ENCODE data around the gene DLG1.
"Not testable (repeated sequence)": the region's sequence is repeated elsewhere in the genome, so short reads cannot be mapped to it uniquely, and the experiment has no call there.

Gene DLG1

DNA sequence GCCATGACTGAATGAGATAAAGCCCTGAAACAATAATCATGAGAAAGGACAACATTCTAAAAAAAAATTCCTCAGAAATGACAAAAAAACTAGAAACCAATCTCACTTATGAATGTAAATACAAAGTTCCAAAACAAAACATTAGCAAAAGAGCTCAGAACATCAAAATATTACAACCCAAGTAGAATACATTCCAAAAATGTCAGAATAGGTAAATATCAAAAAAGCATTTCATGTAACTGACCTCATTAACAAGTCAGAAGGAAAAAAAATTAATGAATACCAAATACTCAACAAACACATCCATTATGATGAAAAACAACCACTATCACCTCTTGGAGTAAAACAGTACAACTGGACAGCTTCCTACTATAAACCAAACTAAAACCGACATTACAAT lies 93.1 kb downstream of the DLG1 start:
- DNase-seq, result no peak

DNA sequence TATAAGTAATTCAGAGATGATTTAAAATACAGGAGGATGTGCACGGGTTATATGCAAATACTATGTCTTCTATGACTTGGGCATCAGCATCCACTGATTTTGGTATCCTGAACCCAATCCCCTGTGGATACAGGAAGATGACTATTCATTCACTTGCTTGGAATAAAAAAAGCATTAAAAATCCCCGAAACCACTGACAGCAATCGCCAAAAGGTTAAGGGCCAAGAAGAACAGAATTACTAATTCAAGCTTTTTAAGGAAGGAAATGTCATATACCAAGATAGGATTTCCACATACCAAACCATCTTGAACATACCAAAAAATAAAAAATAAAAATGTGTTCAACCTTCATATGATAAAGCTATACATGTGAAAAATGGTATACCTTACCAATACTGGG lies 93.7 kb downstream of the DLG1 start:
- DNase-seq, result no peak

DNA sequence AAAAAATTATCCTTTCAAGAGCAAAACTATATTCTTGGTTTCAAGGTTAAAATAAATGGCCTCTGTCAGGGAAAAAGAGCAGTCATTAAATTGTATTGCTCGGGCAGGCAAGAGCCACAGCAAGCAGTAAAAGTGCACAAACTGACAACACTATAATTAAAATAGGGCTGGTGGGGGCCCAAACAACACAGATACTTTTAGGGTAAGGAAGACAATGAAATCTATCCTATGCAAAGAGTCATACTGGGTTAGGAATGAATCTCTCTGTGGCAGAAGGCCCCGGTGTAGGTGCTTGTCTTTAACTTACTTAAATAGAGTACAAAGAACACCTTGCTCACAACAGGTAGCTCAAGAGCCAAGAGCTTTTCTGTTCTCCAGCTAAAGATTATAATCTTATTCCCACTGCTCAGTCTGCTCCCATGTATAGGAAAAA lies 94.7 kb downstream of the DLG1 start:
- DNase-seq, result no peak

DNA sequence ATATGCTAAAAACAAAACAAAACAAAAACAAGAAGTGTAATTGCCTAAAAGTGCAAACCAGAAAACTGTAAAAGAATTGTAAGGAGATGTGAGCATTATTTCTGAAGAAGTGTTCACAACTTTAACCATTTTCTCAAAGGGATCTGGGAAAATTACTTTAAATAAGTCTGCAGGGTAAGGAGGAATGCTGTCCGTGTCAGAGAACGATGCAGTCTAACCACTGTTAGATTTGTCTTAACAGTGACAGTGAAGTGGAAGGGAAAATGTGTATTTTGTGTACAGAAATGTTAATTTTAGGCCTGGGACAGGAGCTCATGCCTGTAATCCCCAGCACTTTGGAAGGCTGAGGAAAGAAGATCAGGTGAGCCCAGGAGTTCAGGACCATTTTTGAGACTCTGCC lies 95.7 kb downstream of the DLG1 start:
- DNase-seq, result no peak

DNA sequence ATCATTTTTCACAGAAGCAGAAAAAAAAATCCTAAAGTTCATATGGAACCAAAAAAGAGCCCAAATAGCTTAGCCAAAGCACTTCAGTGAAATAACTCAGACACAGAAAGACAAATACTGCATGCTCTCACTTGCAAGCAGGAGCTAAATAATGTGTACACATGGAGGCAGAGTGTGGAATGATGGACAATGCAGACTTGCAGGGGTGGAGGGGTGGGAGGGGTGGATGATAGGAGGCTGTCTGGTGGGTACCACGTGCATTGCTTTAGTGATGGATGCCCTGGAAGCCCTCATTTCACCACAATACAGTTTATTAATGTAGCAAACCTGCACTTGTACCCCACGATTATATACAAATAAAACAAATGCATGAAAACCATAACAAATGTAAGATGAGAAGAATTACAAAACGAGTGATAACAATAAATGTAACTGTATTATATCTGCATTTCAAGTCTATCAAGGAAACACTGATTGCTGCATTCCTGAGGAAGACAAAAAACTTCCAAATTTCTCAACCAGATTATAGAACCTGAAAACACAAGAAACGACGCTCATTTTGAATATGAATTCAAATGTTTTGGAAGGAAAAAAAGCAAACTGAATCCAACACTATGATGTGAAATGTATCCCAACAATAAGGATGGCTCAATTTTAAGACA lies 96.5 kb downstream of the DLG1 start:
- DNase-seq, result no peak

DNA sequence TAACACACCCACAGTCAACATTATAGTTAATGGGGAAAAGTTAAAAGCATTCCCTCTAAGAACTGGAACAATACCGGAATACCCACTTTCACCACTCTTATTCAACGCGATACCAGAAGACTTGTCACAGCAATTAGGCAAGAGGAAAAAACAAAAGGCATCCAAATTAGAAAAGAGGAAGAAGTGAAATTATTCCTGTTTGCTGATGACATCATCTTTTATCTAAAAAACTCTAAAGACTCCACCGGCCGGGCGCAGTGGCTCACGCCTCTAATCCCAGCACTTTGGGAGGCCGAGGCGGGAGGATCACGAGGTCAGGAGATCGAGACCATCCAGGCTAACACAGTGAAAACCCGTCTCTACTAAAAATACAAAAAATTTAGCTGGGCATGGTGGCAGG lies 97.6 kb downstream of the DLG1 start:
- not testable (repeated sequence) for DNase-seq

DNA sequence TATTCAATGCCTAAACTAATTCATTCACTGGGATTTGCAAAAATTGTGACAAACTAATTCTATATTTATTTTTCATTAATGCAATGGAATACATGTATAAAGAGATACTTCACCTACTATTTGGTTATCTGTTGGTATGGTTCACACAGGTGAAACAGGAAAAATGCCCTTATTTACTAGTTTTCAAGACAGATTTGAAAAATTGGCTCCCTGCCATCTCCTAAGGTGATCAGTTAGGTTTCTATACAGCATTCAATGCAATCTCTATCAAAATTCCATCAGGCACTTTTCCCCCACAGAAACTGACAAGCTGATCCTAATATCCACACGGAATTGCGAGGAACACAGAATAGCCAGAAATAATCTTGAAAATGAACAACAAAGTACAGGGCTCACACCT lies 101.1 kb downstream of the DLG1 start:
- DNase-seq, result no peak

DNA sequence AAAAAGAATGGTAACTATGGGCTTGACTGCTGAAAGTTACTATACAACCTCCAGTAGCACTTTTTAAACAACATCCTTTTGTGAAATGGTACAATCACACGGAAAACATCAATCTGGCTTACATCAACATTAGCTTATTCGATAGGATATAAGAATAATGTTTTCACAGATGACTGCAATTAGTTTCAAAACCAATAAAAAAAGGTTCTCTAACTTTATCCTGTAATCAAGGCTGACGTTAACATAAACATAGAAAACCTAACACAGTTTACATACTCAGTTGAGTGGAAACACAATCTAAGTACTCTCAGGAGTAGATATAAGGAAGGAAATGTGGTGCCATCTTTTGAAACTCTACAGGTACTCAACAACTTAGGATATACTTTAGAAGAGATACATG lies 102.2 kb downstream of the DLG1 start:
- no peak for DNase-seq

DNA sequence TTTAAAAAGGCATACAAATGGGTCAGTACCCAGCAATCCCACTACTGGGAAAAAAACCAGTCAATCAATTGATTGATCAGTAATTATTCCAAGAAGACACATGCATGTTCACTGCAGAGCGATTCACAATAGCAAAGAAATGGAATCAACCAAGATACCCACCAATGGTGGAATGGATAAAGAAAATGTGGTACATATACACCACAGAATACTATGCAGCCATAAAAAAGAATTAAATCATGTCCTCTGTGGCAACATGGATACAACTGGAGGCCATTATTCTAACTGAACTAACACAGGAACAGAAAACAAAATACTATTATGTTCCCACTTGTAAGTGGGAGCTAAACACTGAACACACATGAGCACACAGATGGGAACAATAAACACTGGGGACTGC lies 103.1 kb downstream of the DLG1 start:
- DNase-seq, result no peak

DNA sequence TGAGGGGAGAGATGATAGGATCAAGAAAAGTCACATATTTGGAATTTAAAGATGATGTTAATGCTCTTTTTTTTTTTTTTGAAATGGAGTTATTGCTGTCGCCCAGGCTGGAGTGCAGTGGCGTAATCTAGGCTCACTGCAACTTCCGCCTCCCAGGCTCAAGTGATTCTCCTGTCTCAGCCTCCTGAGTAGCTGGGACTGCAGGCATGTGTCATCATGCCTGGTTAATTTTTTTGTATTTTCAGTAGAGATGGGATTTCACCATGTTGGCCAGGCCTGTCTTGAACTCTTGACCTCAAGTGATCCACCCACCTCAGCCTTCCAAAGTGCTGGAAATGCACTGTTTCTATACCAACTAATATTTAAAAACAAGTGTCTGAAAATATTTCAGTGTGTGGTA lies 104.7 kb downstream of the DLG1 start:
- DNase-seq, result not testable (repeated sequence)

DNA sequence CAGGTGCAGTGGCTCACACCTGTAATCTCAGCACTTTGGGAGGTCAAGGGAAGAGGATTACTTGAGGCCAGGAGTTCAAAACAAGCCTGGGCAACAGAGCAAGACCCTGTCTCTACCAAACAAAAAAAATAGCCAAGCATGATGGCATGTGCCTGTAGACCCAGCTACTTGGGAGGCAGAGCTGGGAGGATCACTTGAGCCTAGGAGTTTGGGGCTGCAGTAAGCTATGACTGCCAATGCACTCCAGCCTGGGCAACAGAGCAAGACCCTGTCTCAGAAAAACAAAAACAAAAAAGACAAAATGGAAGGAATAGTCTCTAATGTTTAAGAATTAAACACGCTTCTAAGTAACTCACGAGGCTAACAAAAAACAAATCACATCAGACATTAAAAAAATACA lies 106.5 kb downstream of the DLG1 start:
- DNase-seq, result no peak

DNA sequence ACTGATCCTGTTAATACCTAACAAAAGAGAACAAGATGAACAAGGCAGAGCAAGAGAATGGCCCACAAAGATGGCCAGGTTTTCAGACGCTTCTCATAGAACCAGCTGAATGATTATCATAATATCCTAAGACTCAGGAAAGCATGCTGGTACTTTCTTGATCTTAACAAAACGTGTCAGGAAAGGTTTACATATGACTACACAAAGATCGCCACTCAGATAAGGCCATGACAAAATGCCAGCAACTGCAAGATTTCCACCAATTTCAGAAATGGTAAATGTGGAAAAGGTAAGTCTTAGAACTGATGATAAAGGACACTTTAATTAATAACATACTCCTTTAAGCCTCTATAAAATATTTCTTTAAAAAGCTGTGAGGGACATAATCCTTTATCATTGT lies 108.8 kb downstream of the DLG1 start:
- DNase-seq, result no peak

DNA sequence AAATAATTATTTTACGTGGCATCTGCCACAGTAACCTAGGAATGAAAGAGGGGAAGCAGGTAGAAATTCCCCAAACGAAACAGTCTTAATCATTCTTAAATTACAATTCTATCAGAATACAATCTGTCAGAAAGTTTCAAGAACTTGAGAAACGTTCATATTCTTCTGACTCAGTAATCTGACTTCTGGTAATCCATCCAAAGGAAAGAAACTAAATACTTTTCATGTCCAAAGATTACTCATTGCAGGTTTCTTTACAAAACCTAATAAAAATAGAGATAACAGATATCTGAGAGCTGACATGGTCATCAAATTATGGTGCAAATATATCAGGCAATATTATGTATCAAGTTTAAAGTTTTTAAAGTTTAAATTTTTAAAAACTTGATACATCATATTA lies 109.4 kb downstream of the DLG1 start:
- no peak for DNase-seq

DNA sequence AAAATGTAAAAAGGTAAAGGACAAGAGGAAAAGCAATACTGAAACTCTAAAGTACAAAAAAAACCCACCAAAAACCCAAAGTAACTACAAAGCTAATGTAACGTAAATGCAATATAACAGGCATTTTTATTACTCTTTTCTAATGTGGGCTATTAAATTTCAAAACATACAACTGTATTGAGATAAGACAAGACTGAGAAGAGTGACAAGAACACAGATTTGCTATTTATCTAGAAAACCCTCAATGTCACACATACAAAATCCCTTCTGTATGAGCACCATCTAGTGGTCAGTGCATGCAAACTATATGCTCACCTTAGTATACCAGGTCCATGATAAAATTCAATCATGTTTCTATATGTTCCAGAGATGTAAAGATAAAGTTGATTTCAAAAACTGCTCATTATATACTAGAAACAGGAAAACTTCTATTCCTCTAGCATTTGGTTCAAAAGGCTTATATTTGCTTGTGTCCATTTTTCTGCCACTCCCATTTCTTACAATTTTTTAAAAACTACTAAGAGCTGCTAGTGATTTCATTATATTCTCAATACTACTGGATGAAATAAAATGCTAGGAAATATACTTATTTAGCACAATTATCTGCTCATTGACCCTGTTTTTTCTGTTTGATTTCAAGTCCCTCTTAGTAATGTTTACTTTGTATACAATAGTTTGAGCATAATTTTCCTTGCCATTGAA lies 111.4 kb downstream of the DLG1 start:
- no peak for DNase-seq

DNA sequence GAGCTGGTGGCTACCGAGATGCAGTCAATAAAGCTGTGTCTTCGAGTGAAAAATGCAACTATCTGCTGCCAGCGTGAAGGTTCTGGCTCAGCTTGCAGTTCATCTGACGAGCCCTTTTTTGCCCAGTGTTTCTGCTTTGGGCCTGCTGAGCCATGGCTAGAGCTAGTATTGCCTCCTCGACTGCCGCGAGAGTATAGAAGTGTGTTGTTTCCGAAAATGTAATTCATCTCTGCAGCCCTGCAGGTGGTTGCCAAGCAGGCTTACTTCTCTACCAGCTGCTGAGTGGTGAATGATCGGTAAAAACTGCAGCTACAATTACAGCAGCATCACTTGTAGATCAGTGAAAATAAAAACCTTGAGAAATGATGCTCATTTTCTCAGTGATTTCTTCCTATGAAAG lies 114.8 kb downstream of the DLG1 start:
- no peak for DNase-seq

DNA sequence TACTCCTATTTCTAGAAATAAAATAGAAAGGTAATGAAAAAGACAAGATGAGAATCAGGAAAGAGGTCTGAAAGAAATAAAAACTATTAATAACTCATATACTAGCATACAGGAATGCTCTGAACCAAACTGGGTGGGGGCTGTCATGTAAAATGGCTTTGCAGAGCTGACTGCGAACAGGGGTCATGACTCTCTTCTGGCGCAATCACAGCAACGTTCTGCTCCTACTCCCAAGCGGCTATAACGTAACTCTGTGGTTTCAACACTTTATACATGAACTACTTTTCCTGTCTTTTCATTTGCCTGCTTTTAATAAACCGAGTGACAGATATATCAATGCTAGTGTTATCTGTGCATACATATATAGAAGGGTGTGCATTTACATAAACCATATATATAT lies 116.7 kb downstream of the DLG1 start:
- DNase-seq, result no peak

DNA sequence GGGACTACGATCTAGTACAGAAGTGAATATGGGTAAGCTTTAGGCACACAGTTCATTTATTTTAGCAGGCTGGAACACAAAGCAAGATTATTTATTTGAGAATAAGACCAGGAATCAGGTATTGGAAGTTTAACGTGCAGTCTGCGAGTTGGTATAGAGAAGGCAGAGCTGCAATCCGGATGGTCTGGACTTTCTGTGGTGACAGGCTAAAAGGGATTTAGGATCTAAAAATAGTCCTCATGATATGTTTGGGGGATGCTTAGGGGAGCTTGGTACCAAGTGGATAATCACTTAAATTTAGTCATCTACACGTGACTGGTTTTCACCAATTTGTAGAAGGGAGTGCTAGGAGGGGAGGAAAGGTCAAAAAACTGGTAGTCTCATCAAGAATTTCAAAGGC lies 119.4 kb downstream of the DLG1 start:
- DNase-seq, result no peak

DNA sequence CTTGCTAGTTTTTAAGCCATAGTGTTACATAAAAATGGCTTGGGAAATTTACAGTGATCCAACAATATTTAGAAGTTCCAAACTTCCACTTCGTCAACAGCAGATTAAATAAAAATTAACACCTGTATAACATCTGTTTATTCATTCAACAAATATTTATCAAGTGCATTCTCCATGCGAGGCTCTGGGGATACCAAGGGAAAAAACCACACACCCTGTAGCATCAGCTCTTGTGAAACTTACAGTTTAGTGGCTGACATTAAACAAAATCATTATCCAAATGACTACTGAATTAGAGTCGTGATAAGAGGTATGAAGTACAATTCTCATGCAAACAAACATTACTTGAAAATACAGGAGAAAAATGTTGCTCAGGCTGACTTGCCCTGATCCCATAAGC lies 122.9 kb downstream of the DLG1 start:
- DNase-seq, result no peak

DNA sequence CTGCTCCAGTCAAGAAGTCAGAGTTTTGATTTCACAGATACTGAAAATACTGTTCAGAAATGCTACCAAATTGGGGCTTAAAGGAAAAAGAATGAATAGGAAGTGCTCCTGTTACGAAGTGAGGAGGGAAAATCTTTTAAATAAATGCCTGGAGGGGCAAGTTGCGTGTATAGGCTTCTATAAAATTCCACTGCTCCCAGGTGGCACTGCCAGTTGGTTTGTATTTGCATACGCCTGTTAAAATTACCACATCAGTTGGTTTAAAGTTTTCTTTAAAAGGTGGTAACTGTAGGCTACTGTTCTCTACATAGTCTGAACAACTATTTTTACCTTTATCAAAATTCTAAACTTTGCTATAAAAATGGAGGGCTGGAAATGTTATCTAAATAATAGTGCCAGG lies 123.5 kb downstream of the DLG1 start:
- DNase-seq, result no peak

DNA sequence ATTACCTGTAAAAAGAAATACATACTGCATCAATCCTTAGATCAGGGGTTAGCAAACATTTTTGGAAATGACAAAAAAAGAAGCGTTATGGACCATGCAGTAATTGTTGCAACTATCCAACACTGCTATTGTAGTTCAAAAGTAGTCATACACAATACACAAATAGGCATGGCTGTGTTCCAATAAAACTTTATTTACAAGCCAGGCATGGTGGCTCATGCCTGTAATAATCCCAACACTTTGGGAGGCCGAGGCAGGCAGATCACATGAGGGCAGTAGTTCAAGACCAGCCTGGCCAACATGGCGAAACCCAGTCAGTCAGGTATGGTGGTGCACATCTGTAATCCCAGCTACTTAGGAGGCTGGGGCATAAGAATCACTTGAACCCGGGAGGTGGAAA lies 124.8 kb downstream of the DLG1 start:
- no peak for DNase-seq

DNA sequence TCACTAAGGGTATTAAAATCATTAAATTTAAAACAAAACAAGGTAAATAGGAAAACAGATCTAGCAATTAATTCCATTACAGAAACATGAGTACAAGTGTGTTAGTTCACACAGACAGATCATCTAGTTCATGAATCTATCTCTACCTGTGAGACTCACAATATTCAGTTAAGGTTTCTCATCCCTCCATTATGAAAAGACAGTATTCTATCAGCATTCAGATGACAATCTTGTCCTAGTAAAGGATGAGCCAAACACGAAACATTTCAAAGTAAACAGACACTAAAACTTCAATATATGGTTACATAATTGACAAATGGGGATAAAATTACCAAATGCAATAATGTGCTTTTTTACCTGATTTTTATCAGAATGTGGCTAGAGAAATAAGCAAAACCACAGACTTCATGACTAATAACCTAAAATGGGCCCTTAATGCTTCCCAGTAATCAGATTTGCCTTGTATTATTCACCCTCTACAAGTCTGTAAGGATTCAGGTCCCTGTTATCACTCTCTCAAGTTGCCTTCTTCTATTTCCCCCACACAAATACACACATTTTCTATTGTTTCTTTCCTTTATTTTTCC lies 126.8 kb downstream of the DLG1 start:
- no peak for DNase-seq

DNA sequence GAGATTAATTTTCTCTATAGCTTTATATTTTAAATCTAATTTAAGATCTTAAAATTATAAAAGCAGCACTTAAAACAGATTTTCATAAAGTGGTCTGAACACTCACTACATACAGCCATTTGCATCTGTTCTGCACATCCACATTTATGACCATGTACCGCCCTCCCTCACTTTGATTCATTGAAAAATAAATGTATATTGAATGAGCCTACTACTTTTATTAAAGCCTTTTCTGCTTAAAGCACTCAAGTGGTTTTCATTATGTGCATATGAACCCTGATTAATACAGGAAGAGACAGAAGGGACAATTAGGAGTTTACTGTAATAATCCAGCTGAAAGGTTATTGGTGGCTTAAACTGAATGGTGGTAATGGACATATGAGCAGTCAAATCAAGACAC lies 129.4 kb downstream of the DLG1 start:
- DNase-seq, result no peak

DNA sequence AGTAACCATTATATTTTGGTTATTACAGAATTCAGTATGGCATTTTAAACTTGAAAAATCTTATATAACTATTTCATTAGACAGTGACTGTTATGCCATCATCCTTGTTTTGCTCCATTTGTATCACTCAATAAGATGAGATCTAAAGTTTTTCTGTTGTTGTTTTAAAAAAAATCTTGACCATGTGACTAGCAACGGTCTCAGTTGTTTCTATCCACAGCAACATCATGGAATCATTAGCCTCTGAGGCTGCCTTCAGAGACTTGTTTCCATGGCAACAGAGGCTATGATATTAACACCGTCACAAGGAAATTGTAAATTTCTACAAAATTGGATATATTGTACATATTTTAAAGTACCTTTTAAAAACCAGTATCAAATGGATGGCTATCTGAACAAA lies 129.8 kb downstream of the DLG1 start:
- no peak for DNase-seq

DNA sequence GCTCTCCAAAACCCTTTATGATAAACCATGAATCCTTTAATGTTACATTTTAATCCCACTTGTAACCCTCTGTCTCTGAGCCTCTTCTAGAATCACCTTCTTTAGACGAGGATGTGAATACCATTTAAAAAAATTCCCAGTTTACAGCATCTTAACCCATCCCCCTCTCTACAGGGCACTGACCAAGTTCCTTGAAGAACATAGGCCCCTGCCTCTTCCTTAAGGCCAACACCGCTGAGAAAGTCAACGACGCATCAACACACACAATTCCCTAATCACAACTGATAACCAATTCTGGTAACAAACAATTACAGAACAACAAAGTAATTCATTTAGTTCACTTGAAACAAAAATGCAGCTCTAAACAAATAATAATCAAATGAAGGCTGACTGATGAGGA lies 130.3 kb downstream of the DLG1 start:
- DNase-seq, result no peak

DNA sequence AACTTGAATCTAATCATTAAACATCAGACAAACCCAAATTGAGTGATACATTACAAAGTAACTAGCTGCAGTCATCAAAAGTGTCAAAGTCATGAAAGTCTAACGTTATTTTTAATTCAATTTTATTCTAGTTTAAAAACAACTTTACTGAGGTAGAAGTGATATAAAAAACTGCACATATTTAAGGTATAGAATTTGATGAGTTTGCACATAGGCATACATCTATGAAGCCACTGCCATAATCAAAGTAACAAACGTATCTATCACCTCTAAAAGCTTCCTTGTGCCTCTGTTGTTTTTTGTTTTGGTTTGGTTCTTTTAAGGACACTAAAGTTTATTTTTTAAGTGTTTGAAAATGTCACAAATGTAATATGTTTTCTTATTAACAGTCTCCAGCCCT lies 130.9 kb downstream of the DLG1 start:
- no peak for DNase-seq

Data from stimulated activated naive CD4-positive, alpha-beta T cell treated with Interleukin-2 at 50 U/mL for 16 hours (primary cell).